HepG2 (cell line): Measurements from ENCODE around the gene SS18L1. TPM values are rescaled to one million over a fixed set of nuclear protein-coding genes. Genes with fewer than 3 reads are reported as not detected.

Source experiments
- DNMT1 ChIP-seq: sonication (generic); formaldehyde crosslinking; IDR thresholded peaks from 2 replicates; pipeline ENCODE4 v1.5.1; 2020; ENCODE audit warnings: mild to moderate bottlenecking, missing genetic modification reagents
- ETS1 ChIP-seq: sonication (generic); formaldehyde crosslinking; IDR thresholded peaks from 2 replicates; pipeline ENCODE4 v1.4.0; 2020; ENCODE audit warnings: missing genetic modification reagents
- FOXO1 ChIP-seq: sonication (generic); formaldehyde crosslinking; IDR thresholded peaks from 2 replicates; pipeline ENCODE4 v1.4.0; 2020; ENCODE audit warnings: missing genetic modification reagents
- GABPA ChIP-seq, 2 experiments: IDR thresholded peaks; 2 replicates each; pipeline ENCODE4 v1.6.1; 2011 to 2016; ENCODE audit warnings: low read depth in 2 of 2, low read length in 1 of 2, missing biosample characterization in 1 of 2, missing genetic modification characterization in 1 of 2
- NFKB2 ChIP-seq: sonication (generic); formaldehyde crosslinking; IDR thresholded peaks from 2 replicates; pipeline ENCODE4 v1.4.0; 2020; ENCODE audit warnings: missing genetic modification reagents, borderline replicate concordance
- NFKBIZ ChIP-seq: IDR thresholded peaks from 2 replicates; pipeline ENCODE4 v1.6.1; 2018; ENCODE audit warnings: missing genetic modification reagents, missing compliant biosample characterization
- NR2F6 ChIP-seq, 2 experiments: IDR thresholded peaks; 2 replicates each; pipeline ENCODE4 v1.6.1; 2016; ENCODE audit warnings: antibody characterized with exemption in 1 of 2, mild to moderate bottlenecking in 1 of 2
- RARA ChIP-seq: IDR thresholded peaks from 2 replicates; pipeline ENCODE4 v1.6.1; 2016; ENCODE audit warnings: missing genetic modification reagents, missing compliant biosample characterization
- RXRA ChIP-seq: sonication (generic); formaldehyde crosslinking; IDR thresholded peaks from 2 replicates; pipeline ENCODE4 v1.5.1; 2020; ENCODE audit warnings: missing genetic modification reagents
- THAP7 ChIP-seq: sonication (generic); formaldehyde crosslinking; IDR thresholded peaks from 2 replicates; pipeline ENCODE4 v1.8.1; 2023; ENCODE audit warnings: mild to moderate bottlenecking, missing genetic modification reagents
- ZBTB10 ChIP-seq: sonication (generic); formaldehyde crosslinking; IDR thresholded peaks from 2 replicates; pipeline ENCODE4 v1.4.0; 2020; ENCODE audit warnings: missing genetic modification reagents, borderline replicate concordance
- ZBTB46 ChIP-seq: sonication (generic); formaldehyde crosslinking; IDR thresholded peaks from 2 replicates; pipeline ENCODE4 v1.4.0; 2020; ENCODE audit warnings: mild to moderate bottlenecking, missing genetic modification reagents, borderline replicate concordance
- ZMYM4 ChIP-seq: sonication (generic); formaldehyde crosslinking; IDR thresholded peaks from 2 replicates; pipeline ENCODE4 v1.8.1; 2023; ENCODE audit warnings: mild to moderate bottlenecking, missing genetic modification reagents
- ZNF761 ChIP-seq: sonication (generic); formaldehyde crosslinking; conservative IDR thresholded peaks from 2 replicates; pipeline ENCODE4 v1.4.0; 2020; ENCODE audit warnings: mild to moderate bottlenecking, missing genetic modification reagents
- ZNF816 ChIP-seq: sonication (generic); formaldehyde crosslinking; IDR thresholded peaks from 2 replicates; pipeline ENCODE4 v1.8.0; 2022; ENCODE audit warnings: missing genetic modification reagents, mild to moderate bottlenecking, borderline replicate concordance
- ZSCAN30 ChIP-seq: sonication (generic); formaldehyde crosslinking; IDR thresholded peaks from 2 replicates; pipeline ENCODE4 v1.5.0; 2020; ENCODE audit warnings: mild to moderate bottlenecking, missing genetic modification reagents
- polyA plus RNA-seq, 8 experiments: library from polyadenylated mRNA; depleted of rRNA in 3 of 8; stranded (reverse) in 7 of 8; unstranded in 1 of 8; fragments of >200 nt; fragmentation: Illumina TruSeq in 4 of 8; extraction: Trizol in 4 of 8; gene quantifications; 2 replicates each; pipeline versions ENCODE4 v1.2.1 to v1.2.3, GENCODE V29; 2011 to 2016; ENCODE audit warnings: low read depth in 4 of 8, missing spikeins in 1 of 8, mixed read lengths in 1 of 8; ENCODE audit not compliant: insufficient read depth in 1 of 8
- total RNA-seq, 5 experiments: library from RNA; depleted of rRNA; stranded (reverse); fragments of >200 nt; fragmentation: Illumina TruSeq; extraction: Trizol; gene quantifications; 2 replicates each; pipeline ENCODE4 v1.2.3, GENCODE V29; 2016; ENCODE audit warnings: low read depth in 1 of 5
- TF ChIP-seq, protein P1 (sequence below): sonication (generic); formaldehyde crosslinking; IDR thresholded peaks from 2 replicates; pipeline ENCODE4 v1.8.1; 2023; ENCODE audit warnings: missing genetic modification reagents, inconsistent platforms, borderline replicate concordance
- TF ChIP-seq, protein P2 (sequence below): sonication (generic); formaldehyde crosslinking; IDR thresholded peaks from 2 replicates; pipeline ENCODE4 v1.4.0; 2020; ENCODE audit warnings: missing genetic modification reagents

SS18L1 gene
- total and polyA plus RNA-seq, 2 of the 13 experiments (the other 11 are each of a cell fraction or from before 2014, with no cell fraction given): 17.8 to 27.6 TPM

DNA sequence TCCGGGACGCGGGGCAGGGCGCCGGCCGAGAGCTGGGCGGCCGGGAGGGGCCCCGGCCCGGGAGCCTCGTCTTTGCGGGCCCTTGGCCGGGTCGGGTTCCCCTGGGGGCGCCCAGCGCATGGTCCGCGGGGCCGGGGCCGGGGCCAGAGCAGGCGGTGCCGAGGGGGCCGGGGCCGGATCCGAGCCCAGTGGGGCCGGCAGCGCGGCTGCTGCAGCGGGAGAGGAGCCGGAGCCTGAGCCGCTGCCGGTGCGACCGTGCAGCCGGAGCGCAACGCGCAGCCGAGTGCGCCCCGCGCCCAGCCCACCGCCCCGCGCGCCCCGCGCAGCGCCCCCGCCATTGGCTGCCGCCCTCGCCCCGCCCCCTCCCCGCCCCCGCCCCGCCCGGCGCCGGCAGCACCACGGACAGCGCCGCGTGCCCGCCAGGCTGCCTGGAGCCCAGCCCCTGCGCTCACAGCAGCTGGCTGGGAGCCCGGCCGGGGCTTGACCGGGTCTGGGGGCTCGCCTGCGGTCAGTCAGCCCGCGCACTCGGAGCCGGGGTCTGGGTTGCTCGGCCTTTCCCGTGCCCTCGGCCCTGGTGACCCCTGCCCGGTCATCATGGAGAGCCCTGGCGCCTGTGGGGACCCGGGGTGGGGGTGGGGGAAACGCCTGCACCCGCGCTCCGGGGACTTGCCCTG, 76.6 kb downstream of the SS18L1 start, which contains the start of gene HRH3 (continued):
- TF ChIP-seq GABPA (IDR thresholded peaks at IDR 0.05; ENCODE audit: low read depth, low read length) (no peak), GABPA (CRISPR knock-in tag; IDR thresholded peaks at IDR 0.05; ENCODE audit: low read depth) (no peak), ZSCAN30 (CRISPR knock-in tag) (no peak), NFKBIZ (CRISPR knock-in tag) (0 out of 2 replicates have a peak, but pooled peaks have one; percentile 56), RARA (CRISPR knock-in tag) (peak; percentile 64), ZMYM4 (no peak), DNMT1 (CRISPR knock-in tag) (no peak), ETS1 (peak; percentile 95; the same call in 1 of the 2 replicates), ZBTB46 (CRISPR knock-in tag) (no peak), NR2F6 (IDR thresholded peaks at IDR 0.05) (no peak), NR2F6 (CRISPR knock-in tag; IDR thresholded peaks at IDR 0.05) (0 out of 2 replicates have a peak, but pooled peaks have one; percentile 15), NFKB2 (CRISPR knock-in tag) (peak; percentile 86; the same call in 1 of the 2 replicates), RXRA (no peak), FOXO1 (CRISPR knock-in tag) (peak; percentile 59; the same call in 1 of the 2 replicates), ZNF761 (CRISPR knock-in tag) (0 out of 2 replicates have a peak, but pooled peaks have one; percentile 40), ZBTB10 (CRISPR knock-in tag) (no peak), ZNF816 (CRISPR knock-in tag) (no peak), THAP7 (CRISPR knock-in tag) (peak; percentile 67; the same call in 1 of the 2 replicates)
- TF ChIP-seq, protein P1, sequence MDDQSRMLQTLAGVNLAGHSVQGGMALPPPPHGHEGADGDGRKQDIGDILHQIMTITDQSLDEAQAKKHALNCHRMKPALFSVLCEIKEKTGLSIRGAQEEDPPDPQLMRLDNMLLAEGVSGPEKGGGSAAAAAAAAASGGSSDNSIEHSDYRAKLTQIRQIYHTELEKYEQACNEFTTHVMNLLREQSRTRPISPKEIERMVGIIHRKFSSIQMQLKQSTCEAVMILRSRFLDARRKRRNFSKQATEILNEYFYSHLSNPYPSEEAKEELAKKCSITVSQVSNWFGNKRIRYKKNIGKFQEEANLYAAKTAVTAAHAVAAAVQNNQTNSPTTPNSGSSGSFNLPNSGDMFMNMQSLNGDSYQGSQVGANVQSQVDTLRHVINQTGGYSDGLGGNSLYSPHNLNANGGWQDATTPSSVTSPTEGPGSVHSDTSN: 0 out of 2 replicates have a peak, but pooled peaks have one; percentile 40
- TF ChIP-seq, protein P2, sequence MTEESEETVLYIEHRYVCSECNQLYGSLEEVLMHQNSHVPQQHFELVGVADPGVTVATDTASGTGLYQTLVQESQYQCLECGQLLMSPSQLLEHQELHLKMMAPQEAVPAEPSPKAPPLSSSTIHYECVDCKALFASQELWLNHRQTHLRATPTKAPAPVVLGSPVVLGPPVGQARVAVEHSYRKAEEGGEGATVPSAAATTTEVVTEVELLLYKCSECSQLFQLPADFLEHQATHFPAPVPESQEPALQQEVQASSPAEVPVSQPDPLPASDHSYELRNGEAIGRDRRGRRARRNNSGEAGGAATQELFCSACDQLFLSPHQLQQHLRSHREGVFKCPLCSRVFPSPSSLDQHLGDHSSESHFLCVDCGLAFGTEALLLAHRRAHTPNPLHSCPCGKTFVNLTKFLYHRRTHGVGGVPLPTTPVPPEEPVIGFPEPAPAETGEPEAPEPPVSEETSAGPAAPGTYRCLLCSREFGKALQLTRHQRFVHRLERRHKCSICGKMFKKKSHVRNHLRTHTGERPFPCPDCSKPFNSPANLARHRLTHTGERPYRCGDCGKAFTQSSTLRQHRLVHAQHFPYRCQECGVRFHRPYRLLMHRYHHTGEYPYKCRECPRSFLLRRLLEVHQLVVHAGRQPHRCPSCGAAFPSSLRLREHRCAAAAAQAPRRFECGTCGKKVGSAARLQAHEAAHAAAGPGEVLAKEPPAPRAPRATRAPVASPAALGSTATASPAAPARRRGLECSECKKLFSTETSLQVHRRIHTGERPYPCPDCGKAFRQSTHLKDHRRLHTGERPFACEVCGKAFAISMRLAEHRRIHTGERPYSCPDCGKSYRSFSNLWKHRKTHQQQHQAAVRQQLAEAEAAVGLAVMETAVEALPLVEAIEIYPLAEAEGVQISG (CRISPR knock-in tag): peak; percentile 23; the same call in 1 of the 2 replicates
